Ovary (tissue), 3 donors: ENCODE measurements around the gene ARHGAP19.

Experiments used
- EP300 ChIP-seq: sonication (generic); formaldehyde crosslinking; IDR thresholded peaks from one replicate; pipeline ENCODE4 v1.6.1; 2017; ENCODE audit warnings: antibody characterized with exemption
- POLR2A ChIP-seq: fragments of 450-650 bp; IDR thresholded peaks from one replicate; pipeline ENCODE4 v1.6.1; 2017; ENCODE audit warnings: antibody characterized with exemption, mild to moderate bottlenecking, moderate library complexity
- TF ChIP-seq, protein P1 (sequence below), 3 donors: fragments of 450-650 bp in 2 of 3; fragments of 200-600 bp in 1 of 3; IDR thresholded peaks; one replicate each; pipeline versions ENCODE4 v1.5.1 to v1.8.0; 2016 to 2022; ENCODE audit warnings: antibody characterized with exemption in 3 of 3, mild to moderate bottlenecking in 1 of 3
- donor health status: DM: no; HTN: no; CAD: no.

DNA sequence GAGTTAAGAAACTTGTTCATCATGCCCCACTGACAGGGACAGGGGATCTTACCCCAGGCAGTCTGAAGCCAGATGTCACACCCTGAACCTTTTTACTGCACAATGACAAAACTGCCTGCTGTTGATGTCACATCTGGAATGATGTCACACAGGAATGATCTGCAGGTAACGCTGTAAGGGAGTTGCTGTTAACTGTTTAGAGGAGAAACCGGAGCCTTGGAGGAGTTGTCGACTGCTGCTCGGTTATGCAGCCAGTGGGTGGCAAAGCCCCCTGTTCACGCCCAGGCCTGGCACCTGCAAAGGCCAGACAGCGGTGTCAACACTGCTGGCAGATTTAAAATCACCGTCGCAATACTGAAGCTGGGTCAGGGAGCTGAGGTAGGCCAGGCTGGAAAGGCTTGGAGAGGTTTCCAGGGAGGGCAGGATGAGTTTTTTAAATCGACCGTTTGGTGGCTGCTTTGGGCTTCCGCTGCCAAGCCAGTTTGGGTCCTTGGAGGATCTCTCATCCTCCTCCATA is 96.7 kb downstream of the ARHGAP19 start:
- TF ChIP-seq, protein P1, sequence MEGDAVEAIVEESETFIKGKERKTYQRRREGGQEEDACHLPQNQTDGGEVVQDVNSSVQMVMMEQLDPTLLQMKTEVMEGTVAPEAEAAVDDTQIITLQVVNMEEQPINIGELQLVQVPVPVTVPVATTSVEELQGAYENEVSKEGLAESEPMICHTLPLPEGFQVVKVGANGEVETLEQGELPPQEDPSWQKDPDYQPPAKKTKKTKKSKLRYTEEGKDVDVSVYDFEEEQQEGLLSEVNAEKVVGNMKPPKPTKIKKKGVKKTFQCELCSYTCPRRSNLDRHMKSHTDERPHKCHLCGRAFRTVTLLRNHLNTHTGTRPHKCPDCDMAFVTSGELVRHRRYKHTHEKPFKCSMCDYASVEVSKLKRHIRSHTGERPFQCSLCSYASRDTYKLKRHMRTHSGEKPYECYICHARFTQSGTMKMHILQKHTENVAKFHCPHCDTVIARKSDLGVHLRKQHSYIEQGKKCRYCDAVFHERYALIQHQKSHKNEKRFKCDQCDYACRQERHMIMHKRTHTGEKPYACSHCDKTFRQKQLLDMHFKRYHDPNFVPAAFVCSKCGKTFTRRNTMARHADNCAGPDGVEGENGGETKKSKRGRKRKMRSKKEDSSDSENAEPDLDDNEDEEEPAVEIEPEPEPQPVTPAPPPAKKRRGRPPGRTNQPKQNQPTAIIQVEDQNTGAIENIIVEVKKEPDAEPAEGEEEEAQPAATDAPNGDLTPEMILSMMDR (IDR thresholded peaks at IDR 0.05), result no peak
- no peak for TF ChIP-seq POLR2A
- no peak for TF ChIP-seq EP300
